Measurements from ENCODE around the gene MAB21L4. TPM values are rescaled to one million over a fixed set of nuclear protein-coding genes. Genes with fewer than 3 reads are reported as not detected.

MAB21L4 gene
- total RNA-seq, 1 experiment from 2014 or later = not detected

DNA sequence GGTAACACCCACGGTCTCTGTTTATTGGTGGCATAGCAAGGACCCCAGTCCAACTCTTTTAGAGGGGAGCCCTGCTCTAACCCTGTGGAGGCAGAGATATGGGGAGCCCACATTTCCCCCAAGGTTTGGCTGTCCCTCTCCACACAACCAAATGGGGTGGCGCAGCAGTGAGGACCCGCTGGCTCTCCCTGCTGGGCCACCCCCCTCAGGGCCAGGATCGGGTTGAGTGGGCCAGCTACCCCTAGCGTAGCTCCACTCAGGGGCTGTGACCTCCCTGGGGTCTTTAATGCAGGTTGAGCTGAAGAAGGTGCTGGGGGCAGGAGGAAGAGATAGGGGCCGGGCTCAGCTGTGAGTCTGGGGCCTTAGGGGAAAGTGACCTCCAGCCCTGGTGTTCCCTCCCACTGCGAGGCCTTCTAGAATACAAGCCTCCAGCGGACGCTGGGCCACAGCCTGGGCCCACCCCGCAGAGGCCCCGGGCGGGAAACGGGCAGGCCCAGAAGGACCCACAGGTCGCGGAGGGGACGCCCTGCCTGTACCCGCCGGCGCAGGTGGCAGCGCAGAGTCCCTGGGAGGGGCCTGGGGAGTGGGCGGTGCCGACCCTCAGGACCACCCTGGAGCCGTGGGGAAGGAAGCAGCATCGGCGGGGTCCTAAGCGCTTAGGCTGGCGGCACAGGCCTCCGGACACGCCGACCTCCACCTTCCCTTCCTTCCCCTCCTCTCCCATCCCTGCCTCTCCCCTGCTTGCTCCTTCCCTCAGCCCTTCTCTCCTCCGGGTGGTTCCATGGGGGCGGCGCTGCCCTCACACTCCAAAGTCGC is 19.8 kb upstream of the MAB21L4 start:
- Histone ChIP-seq H3K4me3 (replicated peaks in 1 of 2; ENCODE audit: low read depth in 1 of 2, low read length in 2 of 2) (no peak overlapping the region), H4K20me1 (ENCODE audit: insufficient read depth) (no peaks in the 10 kb centered on the region), H3K27me3 (ENCODE audit: insufficient read depth, low read length) (no peaks in the 10 kb centered on the region), H3K9me2 (ENCODE audit: insufficient read depth) (no peaks in the 10 kb centered on the region), H3K4me2 (ENCODE audit: low read length) (no peak overlapping the region), H2AFZ (ENCODE audit: low read depth, low read length, poor library complexity, severe bottlenecking) (no peak overlapping the region), H3K9me3 (ENCODE audit: control insufficient read depth in 1 of 2, insufficient read depth in 1 of 2, low read depth in 1 of 2, low read length in 2 of 2) (no peaks in the 10 kb centered on the region), H3K9ac (ENCODE audit: low read length) (no peak overlapping the region), H3K4me1 (ENCODE audit: control insufficient read depth in 1 of 2, insufficient read depth in 2 of 2, low read length in 2 of 2) (peaks cover 0 to 13% of the 10 kb centered on the region in 2 experiments; a peak in 1 of 4 replicates), H3K79me2 (ENCODE audit: insufficient read depth, low read length) (no peaks in the 10 kb centered on the region), H3K27ac (ENCODE audit: low read depth, low read length) (no peak overlapping the region), H3K36me3 (ENCODE audit: control insufficient read depth in 1 of 2, insufficient read depth in 2 of 2, low read length in 2 of 2) (no peaks in the 10 kb centered on the region)
- ChIA-PET RAD21 (ENCODE audit: low non-redundant PET in 1 of 2, low total read pairs in 2 of 2, uncharacterized antibody in 2 of 2, unreplicated experiment in 2 of 2) (interaction anchor here in 1 of 2 experiments (1.1 kb wide), 1 partner anchor 68 kb away, joined by 3 read pairs; no protein-coding TSS in a partner anchor), CTCF (interaction anchor here (1.1 kb wide), 1 partner anchor 42 kb away, joined by 3 read pairs; no protein-coding TSS in a partner anchor), POLR2A (no interaction called here)
- intact Hi-C loops (cut with micrococcal nuclease) = no loop called here
- ATAC-seq (no peak), DNase-seq (ENCODE audit: low read depth, low spot score) (no peak)
- BruUV-seq (replicated peaks) = no TSS peak
- TF ChIP-seq EZH2 (IDR thresholded peaks at IDR 0.05) (no peak), RAD21 (IDR thresholded peaks at IDR 0.05; ENCODE audit: low read depth) (no peak)

DNA sequence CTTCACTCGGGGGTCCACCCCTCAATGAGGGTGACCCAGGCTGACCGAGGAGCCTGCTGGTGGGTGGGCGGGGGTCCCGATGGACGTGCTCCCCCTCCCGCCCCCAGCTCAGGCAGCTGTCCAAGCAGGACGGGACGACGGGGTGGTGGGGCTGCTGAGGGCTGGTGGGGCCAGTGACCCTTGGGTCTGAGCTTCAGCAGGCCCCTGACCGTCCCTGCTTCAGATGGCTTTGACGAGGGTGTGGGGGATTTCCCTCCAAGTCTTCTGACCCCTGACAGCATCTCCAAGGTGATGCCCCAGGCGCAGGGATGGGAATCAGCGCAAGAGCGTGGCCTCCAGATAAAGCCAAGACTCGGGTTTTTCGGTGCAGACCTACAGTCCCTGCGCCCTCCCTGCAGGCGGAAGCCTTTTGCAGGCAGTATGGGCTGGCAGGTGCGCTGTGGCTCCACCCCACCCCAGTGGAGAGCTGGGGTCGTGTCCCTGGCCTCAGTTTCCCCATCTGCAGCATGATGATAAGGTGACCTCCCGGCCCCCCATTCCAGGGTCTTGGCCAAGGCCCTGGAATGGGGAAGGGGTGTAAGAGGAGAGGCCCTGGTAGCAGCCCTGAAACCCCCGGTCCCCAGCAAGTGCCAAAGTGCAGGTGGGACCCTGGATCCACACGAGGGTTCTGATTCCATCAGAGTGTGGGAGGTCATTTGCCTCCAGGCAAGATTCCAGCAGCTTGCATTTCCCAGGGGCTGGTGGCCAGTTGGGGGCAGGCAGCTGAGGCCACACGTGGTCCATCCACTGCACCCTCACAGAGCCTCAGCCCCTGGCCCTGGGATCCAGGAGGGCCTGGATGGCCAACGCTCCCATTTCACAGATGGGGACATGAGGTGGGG is 18.9 kb upstream of the MAB21L4 start:
- BruUV-seq (replicated peaks) = no TSS peak

More for the DNA sequence above, 18.9 kb upstream of the MAB21L4 start:
- peak; percentile 36 for ATAC-seq
- POLR2A ChIA-PET = no interaction called here
- H3K27me3 ChIP-seq (ENCODE audit: insufficient read depth, low read length) = no peaks in the 10 kb centered on the region; the same call in 1 of the 2 replicates
- H3K9me3 ChIP-seq (ENCODE audit: control insufficient read depth in 1 of 2, insufficient read depth in 1 of 2, low read depth in 1 of 2, low read length in 2 of 2) = no peaks in the 10 kb centered on the region
- no peaks in the 10 kb centered on the region for H3K79me2 ChIP-seq (ENCODE audit: insufficient read depth, low read length)
- intact Hi-C loops (cut with micrococcal nuclease) = loop anchor here (5.0 kb wide), 1 partner anchor 72 kb away; no protein-coding TSS in a partner anchor
- CTCF ChIA-PET = interaction anchor here (0.5 to 1.5 kb wide), 14 partner anchors 9 to 477 kb away, joined by 3 to 8 read pairs (median 3); partner anchors contain the start of genes CROCC2, MAB21L4 and PASK
- no peak for DNase-seq (ENCODE audit: low read depth, low spot score)
- no peak overlapping the region for H3K4me3 ChIP-seq (replicated peaks in 1 of 2; ENCODE audit: low read depth in 1 of 2, low read length in 2 of 2)
- no peaks in the 10 kb centered on the region for H4K20me1 ChIP-seq (ENCODE audit: insufficient read depth)
- no peak overlapping the region for H3K9ac ChIP-seq (ENCODE audit: low read length)
- H3K4me1 ChIP-seq (ENCODE audit: control insufficient read depth in 1 of 2, insufficient read depth in 2 of 2, low read length in 2 of 2) = peaks cover 0 to 12% of the 10 kb centered on the region in 2 experiments; a peak in 1 of 4 replicates
- RAD21 ChIA-PET (ENCODE audit: low non-redundant PET in 1 of 2, low total read pairs in 2 of 2, uncharacterized antibody in 2 of 2, unreplicated experiment in 2 of 2) = interaction anchor here (1.0 to 1.1 kb wide), 2 partner anchors 69 to 187 kb away, joined by 3 read pairs; partner anchors contain the start of gene MTERF4 (in 1 of the 2)
- no peaks in the 10 kb centered on the region for H3K9me2 ChIP-seq (ENCODE audit: insufficient read depth)
- H3K36me3 ChIP-seq (ENCODE audit: control insufficient read depth in 1 of 2, insufficient read depth in 2 of 2, low read length in 2 of 2) = no peaks in the 10 kb centered on the region
- H2AFZ ChIP-seq (ENCODE audit: low read depth, low read length, poor library complexity, severe bottlenecking) = no peak overlapping the region
- no peak overlapping the region for H3K27ac ChIP-seq (ENCODE audit: low read depth, low read length)
- no peak overlapping the region for H3K4me2 ChIP-seq (ENCODE audit: low read length)
- TF ChIP-seq EGR1 (IDR thresholded peaks at IDR 0.05; ENCODE audit: low read depth) (no peak), YY1 (IDR thresholded peaks at IDR 0.05; ENCODE audit: extremely low read depth, insufficient replicate concordance, low read depth, low read length) (no peak), CEBPB (IDR thresholded peaks at IDR 0.05; ENCODE audit: low read depth) (no peak), CBX3 (IDR thresholded peaks at IDR 0.05; ENCODE audit: low read depth) (no peak), ZFX (IDR thresholded peaks at IDR 0.05) (no peak), ELF1 (IDR thresholded peaks at IDR 0.05; ENCODE audit: borderline replicate concordance, low read depth) (no peak), ZNF274 (IDR thresholded peaks at IDR 0.05; ENCODE audit: low read depth, low read length) (no peak), SRF (IDR thresholded peaks at IDR 0.05; ENCODE audit: low read depth) (no peak), EZH2 (IDR thresholded peaks at IDR 0.05) (no peak), FOSL1 (IDR thresholded peaks at IDR 0.05; ENCODE audit: low read depth) (no peak), SIN3A (IDR thresholded peaks at IDR 0.05; ENCODE audit: low read depth) (no peak), MAX (IDR thresholded peaks at IDR 0.05) (no peak), TCF7L2 (IDR thresholded peaks at IDR 0.05; ENCODE audit: borderline replicate concordance, extremely low read depth, insufficient read depth, insufficient read length) (no peak)
